OCI-LY3 (cell line): Measurements from ENCODE around the gene MTX3.

Source experiments
- H2AFZ ChIP-seq: fragments of 200-600, 300-600 bp; shearing (Covaris generic); 2 replicates; pipeline ENCODE4 v1.6.0; 2014; ENCODE audit warnings: antibody characterized with exemption, low read depth, low read length
- H3K27ac ChIP-seq: fragments of 200-600, 300-600 bp; sonication (generic); 2 replicates; pipeline ENCODE4 v1.5.1; 2014; ENCODE audit warnings: mild to moderate bottlenecking, low read length, moderate library complexity, mixed read lengths
- H3K27me3 ChIP-seq: fragments of 200-600, 300-600 bp; sonication (generic); 2 replicates; pipeline ENCODE4 v1.6.1; 2014; ENCODE audit warnings: low read depth, low read length, mixed read lengths
- H3K36me3 ChIP-seq: fragments of 200-600, 300-600 bp; sonication (generic); replicated peaks from 2 replicates; pipeline ENCODE3; 2014; ENCODE audit warnings: low read depth, low read length, mixed read lengths
- H3K4me1 ChIP-seq: fragments of 300-600, 200-600 bp; sonication (generic); 2 replicates; pipeline ENCODE4 v1.6.1; 2014; ENCODE audit warnings: low read length, mixed read lengths
- H3K4me2 ChIP-seq: fragments of 200-600, 300-600 bp; sonication (generic); 2 replicates; pipeline ENCODE4 v1.6.1; 2014; ENCODE audit warnings: low read length, mixed read lengths
- H3K4me3 ChIP-seq: fragments of 300-600, 200-600 bp; sonication (generic); 2 replicates; pipeline ENCODE4 v1.5.1; 2014; ENCODE audit warnings: antibody characterized with exemption, mild to moderate bottlenecking, low read length, moderate library complexity
- H3K79me2 ChIP-seq: fragments of 300-600, 200-600 bp; shearing (Covaris generic); 2 replicates; pipeline ENCODE4 v1.6.1; 2014; ENCODE audit warnings: mild to moderate bottlenecking, low read length, mixed read lengths
- H3K9ac ChIP-seq: fragments of 300-600, 200-600 bp; shearing (Covaris generic); 2 replicates; pipeline ENCODE4 v1.6.0; 2014; ENCODE audit warnings: mild to moderate bottlenecking, low read length, moderate library complexity
- H3K9me3 ChIP-seq: fragments of 200-600, 300-600 bp; shearing (Covaris generic); 2 replicates; pipeline ENCODE4 v1.6.1; 2014; ENCODE audit warnings: low read length, mixed read lengths; ENCODE audit not compliant: insufficient read depth
- H4K20me1 ChIP-seq: fragments of 200-600, 300-600 bp; sonication (generic); 2 replicates; pipeline ENCODE4 v1.6.1; 2016; ENCODE audit warnings: low read length, mixed read lengths; ENCODE audit not compliant: insufficient read depth
- CTCF ChIP-seq: fragments of 200-600, 300-600 bp; sonication (generic); IDR thresholded peaks from 2 replicates; pipeline ENCODE4 v1.5.1; 2014; ENCODE audit warnings: antibody characterized with exemption, low read length, low read depth
- EZH2phosphoT487 ChIP-seq: fragments of 200-600 bp; shearing (Covaris generic); IDR thresholded peaks from 2 replicates; pipeline ENCODE4 v1.6.1; 2018; ENCODE audit warnings: antibody characterized with exemption, mixed run types, low read depth

MTX3 gene

DNA sequence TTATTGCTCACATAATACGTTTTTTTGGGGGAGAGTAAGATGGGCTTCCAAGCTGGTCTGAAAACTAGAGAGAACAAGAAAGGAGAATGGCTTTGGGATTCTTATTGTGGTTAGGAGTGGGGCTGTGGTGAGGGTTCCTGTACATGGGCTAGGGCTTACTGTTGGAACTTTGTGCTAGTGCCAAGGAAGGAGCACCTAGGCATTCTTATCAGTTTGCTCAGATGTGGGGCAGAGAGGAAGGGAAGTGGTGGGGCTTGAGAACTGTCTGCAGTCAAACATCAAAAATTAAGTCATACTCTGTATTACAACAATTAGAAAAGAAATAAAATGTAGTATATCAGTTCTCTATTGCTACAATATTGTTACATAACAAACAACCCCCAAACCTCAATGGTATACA, 40.0 kb upstream of the MTX3 start:
- Histone ChIP-seq H2AFZ (no peak overlapping the region), H3K79me2 (no peaks in the 10 kb centered on the region), H3K36me3 (no peaks in the 10 kb centered on the region), H3K9me3 (no peaks in the 10 kb centered on the region), H3K9ac (no peak overlapping the region), H3K4me1 (no peaks in the 10 kb centered on the region), H4K20me1 (no peaks in the 10 kb centered on the region), H3K27me3 (peaks cover 4% of the 10 kb centered on the region; the same call in 1 of the 2 replicates), H3K27ac (no peak overlapping the region), H3K4me3 (no peak overlapping the region), H3K4me2 (no peak overlapping the region)
- TF ChIP-seq EZH2phosphoT487 (no peak), CTCF (no peak)

- Histone ChIP-seq H3K4me2 (no peak overlapping the region), H3K36me3 (no peaks in the 10 kb centered on the region), H2AFZ (no peak overlapping the region), H4K20me1 (no peaks in the 10 kb centered on the region), H3K27ac (no peak overlapping the region), H3K4me1 (no peaks in the 10 kb centered on the region), H3K9me3 (no peaks in the 10 kb centered on the region), H3K9ac (no peak overlapping the region), H3K4me3 (no peak overlapping the region), H3K79me2 (no peaks in the 10 kb centered on the region), H3K27me3 (no peaks in the 10 kb centered on the region; the same call in 1 of the 2 replicates)
- TF ChIP-seq CTCF (no peak), EZH2phosphoT487 (no peak)
Observed at GRCh38 chr5:80026841-80027240, 35.8 kb upstream of the MTX3 start.

GRCh38 chr5:80025069-80025468, 34.0 kb upstream of the MTX3 start:
- no peak for TF ChIP-seq CTCF
- TF ChIP-seq EZH2phosphoT487: no peak
- no peak overlapping the region for H3K4me2 ChIP-seq
- H3K9ac ChIP-seq: no peak overlapping the region
- no peaks in the 10 kb centered on the region for H3K36me3 ChIP-seq
- H3K27ac ChIP-seq: no peak overlapping the region
- H3K4me3 ChIP-seq: no peak overlapping the region
- no peaks in the 10 kb centered on the region; the same call in 1 of the 2 replicates for H3K27me3 ChIP-seq
- no peaks in the 10 kb centered on the region for H4K20me1 ChIP-seq
- no peaks in the 10 kb centered on the region for H3K79me2 ChIP-seq
- H2AFZ ChIP-seq: no peak overlapping the region
- H3K9me3 ChIP-seq: no peaks in the 10 kb centered on the region
- H3K4me1 ChIP-seq: no peaks in the 10 kb centered on the region

DNA sequence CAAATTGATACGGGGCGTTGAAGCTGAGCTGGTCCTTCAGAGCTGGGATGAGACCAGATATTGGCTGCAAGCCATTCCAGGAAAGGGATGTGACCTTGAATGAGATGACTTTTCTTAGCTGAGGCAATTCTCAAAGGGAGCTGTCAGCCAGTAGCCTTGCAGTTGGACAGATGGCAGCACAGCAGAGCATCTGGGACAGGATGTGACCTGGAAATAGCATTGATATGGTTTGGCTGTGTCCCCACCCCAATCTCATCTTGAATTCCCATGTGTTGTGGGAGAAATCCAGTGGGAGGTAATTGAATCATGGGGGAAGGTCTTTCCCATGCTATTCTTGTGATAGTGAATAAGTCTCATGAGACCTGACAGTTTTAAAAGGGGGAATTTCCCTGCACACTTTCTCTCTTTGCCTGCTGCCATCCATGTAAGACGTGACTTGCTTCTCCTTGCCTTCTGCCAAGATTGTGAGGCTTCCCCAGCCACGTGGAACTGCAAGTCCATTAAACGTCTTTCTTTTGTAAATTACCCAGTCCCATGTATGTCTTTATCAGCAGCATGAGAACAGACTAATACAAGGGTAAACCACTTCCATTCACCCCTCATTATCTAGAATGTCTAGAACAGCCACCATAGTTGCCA, 19.8 kb upstream of the MTX3 start:
- H3K9me3 ChIP-seq: no peaks in the 10 kb centered on the region
- H4K20me1 ChIP-seq: no peaks in the 10 kb centered on the region
- H3K27ac ChIP-seq: no peak overlapping the region
- no peak overlapping the region for H2AFZ ChIP-seq
- TF ChIP-seq EZH2phosphoT487 (no peak), CTCF (no peak)
- H3K79me2 ChIP-seq: no peaks in the 10 kb centered on the region
- H3K27me3 ChIP-seq: no peaks in the 10 kb centered on the region
- no peak overlapping the region for H3K4me2 ChIP-seq
- H3K36me3 ChIP-seq: no peaks in the 10 kb centered on the region
- H3K4me1 ChIP-seq: no peaks in the 10 kb centered on the region
- H3K9ac ChIP-seq: no peak overlapping the region
- H3K4me3 ChIP-seq: no peak overlapping the region
